Kidney (tissue), 14 donors: ENCODE data around the gene AQP12A. TPM values are rescaled to one million over a fixed set of nuclear protein-coding genes. Genes with fewer than 3 reads are reported as not detected.
"Not testable (repeated sequence)": the region's sequence is repeated elsewhere in the genome, so short reads cannot be mapped to it uniquely, and the experiment has no call there.

Experiments used
- DNase-seq, 5 donors: peaks; one replicate each; pipeline ENCODE4 v3.0.0-alpha.2; 2013 to 2020
- FAIRE-seq: peaks from 2 replicates; lab custom pipeline; 2012; peaks lifted over from hg19 to GRCh38; lab: Jason Lieb, UNC
- H3K27ac ChIP-seq, 2 donors: one replicate each; pipeline ENCODE4 v1.7.0; 2013; ENCODE audit warnings: low read depth in 2 of 2, low read length in 2 of 2, inconsistent platforms in 1 of 2
- H3K27me3 ChIP-seq: one replicate; pipeline ENCODE4 v1.7.1; 2013; ENCODE audit warnings: low read length, inconsistent platforms; ENCODE audit not compliant: control insufficient read depth, insufficient read depth
- H3K36me3 ChIP-seq, 3 donors: one replicate each; pipeline versions ENCODE4 v1.7.0 to v1.7.1; 2013; ENCODE audit warnings: low read length in 3 of 3, control low read depth in 1 of 3, inconsistent platforms in 1 of 3; ENCODE audit not compliant: insufficient read depth in 3 of 3, control insufficient read depth in 2 of 3
- H3K4me1 ChIP-seq, 3 donors: one replicate each; pipeline versions ENCODE4 v1.7.0 to v1.7.1; 2013; ENCODE audit warnings: low read length in 3 of 3, inconsistent platforms in 1 of 3, low read depth in 1 of 3; ENCODE audit not compliant: control insufficient read depth in 2 of 3, insufficient read depth in 2 of 3
- H3K4me3 ChIP-seq, 3 donors: one replicate each; pipeline versions ENCODE4 v1.7.0 to v1.8.1; 2013; ENCODE audit warnings: low read length in 3 of 3, control low read depth in 1 of 3, inconsistent platforms in 1 of 3
- H3K9ac ChIP-seq, 3 donors: one replicate each; pipeline versions ENCODE4 v1.7.0 to v1.7.1; 2013; ENCODE audit warnings: low read length in 3 of 3, control low read depth in 1 of 3, inconsistent platforms in 1 of 3
- H3K9me3 ChIP-seq, 3 donors: one replicate each; pipeline versions ENCODE4 v1.7.0 to v1.7.1; 2013; ENCODE audit warnings: low read length in 3 of 3, control low read depth in 1 of 3, inconsistent platforms in 1 of 3; ENCODE audit not compliant: control insufficient read depth in 2 of 3, insufficient read depth in 1 of 3
- CTCF ChIP-seq: IDR thresholded peaks from 3 replicates; pipeline ENCODE4 v1.5.1; 2012; ENCODE audit warnings: mild to moderate bottlenecking, moderate library complexity, borderline replicate concordance; ENCODE audit not compliant: insufficient read depth; ENCODE audit errors: extremely low read depth
- intact Hi-C: fragments of 100-400 bp; cut with DNase I; formaldehyde crosslinking; loops from one replicate; pipeline ENCODE4 v1.11.1; 2022
- polyA plus RNA-seq: library from polyadenylated mRNA; stranded (reverse); fragments of 350-450 nt; fragmentation: Illumina TruSeq; extraction: RNeasy Lipid Tissue Mini Kit (QIAGEN cat#74804); gene quantifications from one replicate; pipeline ENCODE4 v1.2.3, GENCODE V29; 2014; ENCODE audit warnings: low read depth, low replicate concordance; ENCODE audit not compliant: insufficient read depth
- total RNA-seq: library from RNA; stranded (reverse); fragmentation: NEBNext Ultra II Directional; extraction: Animal tissue kit (Norgen Biotek cat#: 25700); gene quantifications from one replicate; pipeline ENCODE4 v1.2.1, GENCODE V29; 2021
- donor health status: control.
- donor health status: control.
- donor health status: control.
- donor health status: control.
- donor health status: control.
- donor health status: DM: yes; HTN: yes; CAD: no.
- donor health status: Normal renal cell carcinoma (clear cell type).

Gene AQP12A
- total and polyA plus RNA-seq, 2 donors from 2014 or later, result not detected

GRCh38 chr2:240650254-240650965, 41.3 kb upstream of the AQP12A start:
- Histone ChIP-seq H3K27ac (no peak overlapping the region), H3K4me1 (no peaks in the 10 kb centered on the region), H3K36me3 (no peaks in the 10 kb centered on the region), H3K9ac (no peak overlapping the region), H3K27me3 (no peaks in the 10 kb centered on the region), H3K9me3 (no peaks in the 10 kb centered on the region), H3K4me3 (no peak overlapping the region)
- FAIRE-seq (no peak), DNase-seq (no peak)
- TF ChIP-seq CTCF, result no peak
- intact Hi-C loops, result no loop called here

GRCh38 chr2:240651185-240651584, 40.5 kb upstream of the AQP12A start:
- H3K27ac ChIP-seq, result no peak overlapping the region
- no peaks in the 10 kb centered on the region for H3K36me3 ChIP-seq
- DNase-seq (no peak), FAIRE-seq (no peak)
- intact Hi-C loops, result no loop called here
- no peaks in the 10 kb centered on the region for H3K27me3 ChIP-seq
- H3K4me3 ChIP-seq, result no peak overlapping the region
- no peak for TF ChIP-seq CTCF
- H3K9me3 ChIP-seq, result no peaks in the 10 kb centered on the region
- H3K9ac ChIP-seq, result no peak overlapping the region
- no peaks in the 10 kb centered on the region for H3K4me1 ChIP-seq

- H3K27ac ChIP-seq, result no peak overlapping the region
- no peaks in the 10 kb centered on the region for H3K36me3 ChIP-seq
- no peaks in the 10 kb centered on the region for H3K9me3 ChIP-seq
- no peaks in the 10 kb centered on the region for H3K4me1 ChIP-seq
- no peak overlapping the region for H3K4me3 ChIP-seq
- peaks cover 2% of the 10 kb centered on the region for H3K27me3 ChIP-seq
- H3K9ac ChIP-seq, result no peak overlapping the region
- no peak for FAIRE-seq
- TF ChIP-seq CTCF, result no peak
- DNase-seq, result no peak
- intact Hi-C loops, result no loop called here
Measured at GRCh38 chr2:240655931-240656886, 35.5 kb upstream of the AQP12A start.

GRCh38 chr2:240659883-240660282, 31.8 kb upstream of the AQP12A start:
- DNase-seq, H3K27me3 ChIP-seq, H3K36me3 ChIP-seq, H3K27ac ChIP-seq, H3K9ac ChIP-seq, intact Hi-C loops, H3K4me1 ChIP-seq, H3K4me3 ChIP-seq, H3K9me3 ChIP-seq, FAIRE-seq: not testable (repeated sequence)
